Smooth muscle cell of the brain vasculature (primary cell): ENCODE data around the gene ABCA12.
"Not testable (repeated sequence)": the region's sequence is repeated elsewhere in the genome, so short reads cannot be mapped to it uniquely, and the experiment has no call there.

Experiments
- DNase-seq: peaks from one replicate; pipeline ENCODE4 v3.0.0-alpha.2; 2012; ENCODE audit warnings: low read depth, low spot score

Gene ABCA12

GRCh38 chr2:215138479-215138878, at the start of gene ABCA12:
ABCA12 (minus strand) TSS chr2:215138626; CDS start chr2:215138208, 418 bp downstream.
- DNase-seq, result no peak

GRCh38 chr2:215188078-215188477, 49.7 kb upstream of the ABCA12 start:
- DNase-seq, result no peak

- DNase-seq, result no peak
Measured at GRCh38 chr2:215186021-215186420, 47.6 kb upstream of the ABCA12 start.

- no peak for DNase-seq
Measured at GRCh38 chr2:215178121-215178520, 39.7 kb upstream of the ABCA12 start.

- no peak for DNase-seq
Measured at GRCh38 chr2:215171796-215172195, 33.4 kb upstream of the ABCA12 start.

GRCh38 chr2:215171151-215171550, 32.7 kb upstream of the ABCA12 start:
- no peak for DNase-seq

- DNase-seq, result not testable (repeated sequence)
Measured at GRCh38 chr2:215166505-215166904, 28.1 kb upstream of the ABCA12 start.

- DNase-seq, result not testable (repeated sequence)
Measured at GRCh38 chr2:215163319-215163718, 24.9 kb upstream of the ABCA12 start.

GRCh38 chr2:215161301-215161829, 22.9 kb upstream of the ABCA12 start:
- DNase-seq, result no peak

GRCh38 chr2:215160081-215160480, 21.7 kb upstream of the ABCA12 start:
- DNase-seq, result no peak

GRCh38 chr2:215156453-215156852, 18.0 kb upstream of the ABCA12 start:
- DNase-seq, result no peak

- no peak for DNase-seq
Measured at GRCh38 chr2:215149894-215150293, 11.5 kb upstream of the ABCA12 start.

GRCh38 chr2:215149486-215149885, 11.1 kb upstream of the ABCA12 start:
- DNase-seq, result no peak

- DNase-seq, result no peak
Measured at GRCh38 chr2:215149060-215149459, 10.6 kb upstream of the ABCA12 start.

GRCh38 chr2:215145611-215146010, 7.2 kb upstream of the ABCA12 start:
- DNase-seq, result no peak

- no peak for DNase-seq
Measured at GRCh38 chr2:215144106-215144875, 5.9 kb upstream of the ABCA12 start.

GRCh38 chr2:215143458-215143857, 5.0 kb upstream of the ABCA12 start:
- no peak for DNase-seq

GRCh38 chr2:215141706-215142105, 3.3 kb upstream of the ABCA12 start:
- DNase-seq, result no peak

- DNase-seq, result no peak
Measured at GRCh38 chr2:215140166-215140707, 1.8 kb upstream of the ABCA12 start.

GRCh38 chr2:215137741-215138340, 585 bp downstream of the ABCA12 start:
- no peak for DNase-seq

GRCh38 chr2:215137329-215137686, 1.1 kb downstream of the ABCA12 start:
- DNase-seq, result no peak

- no peak for DNase-seq
Measured at GRCh38 chr2:215136669-215137328, 1.6 kb downstream of the ABCA12 start.
